Measurements from ENCODE around the gene EIF1. TPM values are rescaled to one million over a fixed set of nuclear protein-coding genes. Genes with fewer than 3 reads are reported as not detected.
A peak's percentile ranks its signal among the peaks of the same experiment; 100 is the strongest.

Gene EIF1
- total RNA-seq, 1 donor from 2014 or later = 943 TPM

- H3K27ac ChIP-seq = no peak overlapping the region
These were observed 29.1 kb upstream of the EIF1 start for GRCh38 chr17:41659427-41660212.

GRCh38 chr17:41660221-41660711 lies 28.4 kb upstream of the EIF1 start:
- ATAC-seq (no peak), DNase-seq (no peak)
- H3K9me3 ChIP-seq = no peaks in the 10 kb centered on the region
- H3K4me3 ChIP-seq = no peak overlapping the region
- H3K4me1 ChIP-seq = peaks cover 10% of the 10 kb centered on the region
- H3K27me3 ChIP-seq (ENCODE audit: low read depth) = no peaks in the 10 kb centered on the region
- intact Hi-C loops (cut with DNase I) = no loop called here
- no peaks in the 10 kb centered on the region for H3K36me3 ChIP-seq
- no peak for TF ChIP-seq CTCF (IDR thresholded peaks at IDR 0.05)
- H3K27ac ChIP-seq = no peak overlapping the region

More at GRCh38 chr17:41659427-41660212, 29.1 kb upstream of the EIF1 start:
- no peak overlapping the region for H3K4me3 ChIP-seq
- H3K9me3 ChIP-seq = no peaks in the 10 kb centered on the region
- H3K27me3 ChIP-seq (ENCODE audit: low read depth) = no peaks in the 10 kb centered on the region
- no peaks in the 10 kb centered on the region for H3K36me3 ChIP-seq
- DNase-seq (no peak), ATAC-seq (no peak)
- TF ChIP-seq CTCF (IDR thresholded peaks at IDR 0.05) = no peak
- intact Hi-C loops (cut with DNase I) = no loop called here
- peaks cover 17% of the 10 kb centered on the region for H3K4me1 ChIP-seq

GRCh38 chr17:41663451-41664171 lies 25.1 kb upstream of the EIF1 start:
- no peak for TF ChIP-seq CTCF (IDR thresholded peaks at IDR 0.05)
- Histone ChIP-seq H3K27ac (no peak overlapping the region), H3K4me3 (no peak overlapping the region), H3K27me3 (ENCODE audit: low read depth) (no peaks in the 10 kb centered on the region), H3K4me1 (peaks cover 24% of the 10 kb centered on the region), H3K36me3 (no peaks in the 10 kb centered on the region), H3K9me3 (no peaks in the 10 kb centered on the region)
- intact Hi-C loops (cut with DNase I) = no loop called here
- ATAC-seq (no peak), DNase-seq (no peak)

- DNase-seq (no peak), ATAC-seq (no peak)
- intact Hi-C loops (cut with DNase I) = no loop called here
- Histone ChIP-seq H3K4me3 (no peak overlapping the region), H3K4me1 (peaks cover 24% of the 10 kb centered on the region), H3K36me3 (no peaks in the 10 kb centered on the region), H3K9me3 (no peaks in the 10 kb centered on the region), H3K27me3 (ENCODE audit: low read depth) (no peaks in the 10 kb centered on the region), H3K27ac (no peak overlapping the region)
- no peak for TF ChIP-seq CTCF (IDR thresholded peaks at IDR 0.05)
These were observed 24.6 kb upstream of the EIF1 start for GRCh38 chr17:41664172-41664457.

GRCh38 chr17:41664587-41665565 lies 23.8 kb upstream of the EIF1 start:
- Histone ChIP-seq H3K36me3 (no peaks in the 10 kb centered on the region), H3K4me3 (peak overlapping the region; percentile 52), H3K27ac (no peak overlapping the region), H3K27me3 (ENCODE audit: low read depth) (no peaks in the 10 kb centered on the region), H3K4me1 (peaks cover 24% of the 10 kb centered on the region), H3K9me3 (no peaks in the 10 kb centered on the region)
- intact Hi-C loops (cut with DNase I) = no loop called here
- TF ChIP-seq CTCF (IDR thresholded peaks at IDR 0.05) = no peak
- ATAC-seq (no peak), DNase-seq (no peak)

All from lower lobe of right lung (tissue), 2 donors.